Esophagus muscularis mucosa (tissue), 4 donors: ENCODE measurements around the gene TMEM179. TPM values are rescaled to one million over a fixed set of nuclear protein-coding genes. Genes with fewer than 3 reads are reported as not detected.
A peak's percentile ranks its signal among the peaks of the same experiment; 100 is the strongest.

Experiments
- DNase-seq: peaks from one replicate; pipeline ENCODE4 v3.0.0-alpha.2; 2017; ENCODE audit errors: extremely low spot score
- H3K27ac ChIP-seq, 4 donors: fragments of 200-600 bp; sonication (generic); replicated peaks in 1 of 4; 1 replicate in 3 of 4; 2 replicates in 1 of 4; pipeline ENCODE4 v1.5.1; 2016 to 2019; ENCODE audit warnings: mild to moderate bottlenecking in 1 of 4
- H3K27me3 ChIP-seq, 4 donors: fragments of 200-600 bp; sonication (generic); one replicate each; pipeline versions ENCODE4 v1.5.1 to v1.6.0; 2016 to 2019
- H3K36me3 ChIP-seq, 4 donors: fragments of 200-600 bp; sonication (generic); one replicate each; pipeline ENCODE4 v1.5.1; 2016 to 2019
- H3K4me1 ChIP-seq, 4 donors: fragments of 200-600 bp; sonication (generic); one replicate each; pipeline ENCODE4 v1.5.1; 2016 to 2019
- H3K4me3 ChIP-seq, 4 donors: fragments of 200-600 bp; sonication (generic); 1 replicate in 2 of 4; 2 replicates in 2 of 4; pipeline ENCODE4 v1.5.1; 2016 to 2019; ENCODE audit warnings: mild to moderate bottlenecking in 4 of 4, moderate library complexity in 1 of 4
- H3K9me3 ChIP-seq, 4 donors: fragments of 200-600 bp; sonication (generic); 1 replicate in 3 of 4; 2 replicates in 1 of 4; pipeline ENCODE4 v1.5.1; 2016 to 2019
- CTCF ChIP-seq, 3 experiments: fragments of 200-600 bp in 2 of 3; fragments of 450-650 bp in 1 of 3; sonication (generic) in 2 of 3; IDR thresholded peaks; one replicate each; pipeline ENCODE4 v1.5.1; 2017 to 2019; ENCODE audit warnings: antibody characterized with exemption in 3 of 3, mild to moderate bottlenecking in 2 of 3, moderate library complexity in 1 of 3
- EP300 ChIP-seq: sonication (generic); formaldehyde crosslinking; IDR thresholded peaks from one replicate; pipeline ENCODE4 v1.6.1; 2017; ENCODE audit warnings: antibody characterized with exemption
- POLR2A ChIP-seq: fragments of 450-650 bp; IDR thresholded peaks from one replicate; pipeline ENCODE4 v1.6.1; 2017; ENCODE audit warnings: antibody characterized with exemption, moderate library complexity, mild to moderate bottlenecking, low read depth
- POLR2AphosphoS5 ChIP-seq, 2 donors: sonication (generic); formaldehyde crosslinking; IDR thresholded peaks; one replicate each; pipeline ENCODE4 v1.6.1; 2017; ENCODE audit warnings: antibody characterized with exemption in 2 of 2
- WGBS: methylation state at CpG from one replicate; pipeline ENCODE4 v1.1.5; 2018; 5-methylcytosine and 5-hydroxymethylcytosine counted together
- intact Hi-C: fragments of 100-400 bp; cut with DNase I; formaldehyde crosslinking; loops from one replicate; pipeline ENCODE4 v1.15.1; 2023
- total RNA-seq, 4 donors: library from RNA; depleted of rRNA; stranded (reverse); fragments of >200 nt; gene quantifications; one replicate each; pipeline versions ENCODE4 v1.1.0 to v1.2.1, GENCODE V29; 2016

Gene TMEM179
- total RNA-seq, 4 donors from 2014 or later = 1.4 to 4.2 (median 1.9) TPM

GRCh38 chr14:104640681-104641080 lies 36.1 kb upstream of the TMEM179 start:
- H3K9me3 ChIP-seq = peaks cover 0 to 11% (median 8%) of the 10 kb centered on the region in 4 donors
- no peak for DNase-seq
- WGBS = 75% methylated on average over 10 of the region's 10 CpGs
- peaks cover 0 to 9% (median 3%) of the 10 kb centered on the region in 4 donors for H3K4me1 ChIP-seq
- H3K36me3 ChIP-seq = no peaks in the 10 kb centered on the region
- no peak overlapping the region for H3K27ac ChIP-seq
- TF ChIP-seq EP300 (no peak), POLR2A (no peak), POLR2AphosphoS5 (IDR thresholded peaks at IDR 0.05) (no peak)
- intact Hi-C loops = no loop called here
- H3K27me3 ChIP-seq = peaks cover 0 to 52% (median 6%) of the 10 kb centered on the region in 4 donors
- H3K4me3 ChIP-seq = no peak overlapping the region

DNA sequence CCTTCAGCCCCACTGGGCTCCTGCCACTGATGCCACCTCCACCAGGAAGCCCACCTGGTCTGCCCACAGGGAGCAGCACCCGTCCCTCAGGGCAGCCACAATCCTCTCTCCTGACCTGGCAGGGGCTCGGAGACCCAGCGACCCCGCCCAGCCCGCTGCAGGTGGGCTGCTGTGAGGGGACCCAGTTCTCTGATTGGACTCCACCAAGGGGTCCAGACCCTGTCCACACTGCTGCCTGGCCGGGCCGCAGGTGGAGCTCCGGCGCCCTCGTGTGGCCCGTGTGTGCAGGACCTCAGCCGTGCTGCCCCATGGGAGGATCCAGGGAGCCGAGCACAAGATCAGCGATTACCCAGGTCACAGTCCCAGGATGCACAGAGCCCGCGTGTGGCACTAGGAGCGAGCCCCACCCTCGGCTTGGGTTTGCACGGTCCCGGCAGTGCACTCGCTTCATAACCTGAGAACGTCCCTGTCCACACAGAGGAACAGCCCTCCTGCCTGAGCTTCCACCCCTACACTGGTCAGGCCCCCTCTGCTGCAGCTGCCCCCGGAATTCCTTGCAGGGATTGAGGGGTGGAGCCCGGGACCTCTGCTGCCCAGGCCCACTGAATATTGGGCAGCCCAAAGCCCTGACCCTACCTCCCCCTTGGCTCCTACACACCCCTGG lies 35.4 kb upstream of the TMEM179 start:
- WGBS = no CpG with 5 or more reads among the region's 24 CpGs
- Histone ChIP-seq H3K4me1 (peaks cover 0 to 9% (median 3%) of the 10 kb centered on the region in 4 donors), H3K9me3 (peaks cover 0 to 7% (median 2%) of the 10 kb centered on the region in 4 donors), H3K4me3 (no peak overlapping the region), H3K27me3 (peaks cover 0 to 59% (median 6%) of the 10 kb centered on the region in 4 donors), H3K27ac (no peak overlapping the region), H3K36me3 (no peaks in the 10 kb centered on the region)
- peak; percentile 70 to 84 (median 76) for TF ChIP-seq CTCF (IDR thresholded peaks at IDR 0.05)
- no peak for TF ChIP-seq POLR2AphosphoS5 (IDR thresholded peaks at IDR 0.05)
- no peak for TF ChIP-seq EP300
- no peak for TF ChIP-seq POLR2A
- intact Hi-C loops = loop anchor here (5.0 kb wide), 2 partner anchors 503 to 548 kb away; partner anchors contain the start of gene KIF26A
- DNase-seq = no peak

DNA sequence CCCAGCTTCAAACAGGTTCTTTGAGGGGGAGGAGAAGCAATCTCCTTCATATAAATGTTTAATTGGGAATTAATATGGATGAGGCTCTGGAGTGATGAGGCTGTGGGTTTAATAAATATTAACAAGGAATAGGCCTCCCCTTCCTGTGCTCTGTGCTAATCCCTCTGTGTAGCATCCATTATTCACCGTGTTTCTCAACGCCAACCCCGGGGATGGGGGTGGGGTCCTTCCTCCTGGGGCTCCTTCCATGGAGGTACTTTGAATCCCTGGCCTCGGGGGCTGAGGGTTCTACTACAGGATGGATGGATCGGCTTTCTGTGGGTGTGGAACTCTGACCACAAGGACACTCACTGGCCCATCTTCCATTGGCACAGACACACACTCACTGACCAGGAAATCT lies 34.9 kb upstream of the TMEM179 start:
- intact Hi-C loops = loop anchor here (5.0 kb wide), 2 partner anchors 502 to 547 kb away; partner anchors contain the start of gene KIF26A

DNA sequence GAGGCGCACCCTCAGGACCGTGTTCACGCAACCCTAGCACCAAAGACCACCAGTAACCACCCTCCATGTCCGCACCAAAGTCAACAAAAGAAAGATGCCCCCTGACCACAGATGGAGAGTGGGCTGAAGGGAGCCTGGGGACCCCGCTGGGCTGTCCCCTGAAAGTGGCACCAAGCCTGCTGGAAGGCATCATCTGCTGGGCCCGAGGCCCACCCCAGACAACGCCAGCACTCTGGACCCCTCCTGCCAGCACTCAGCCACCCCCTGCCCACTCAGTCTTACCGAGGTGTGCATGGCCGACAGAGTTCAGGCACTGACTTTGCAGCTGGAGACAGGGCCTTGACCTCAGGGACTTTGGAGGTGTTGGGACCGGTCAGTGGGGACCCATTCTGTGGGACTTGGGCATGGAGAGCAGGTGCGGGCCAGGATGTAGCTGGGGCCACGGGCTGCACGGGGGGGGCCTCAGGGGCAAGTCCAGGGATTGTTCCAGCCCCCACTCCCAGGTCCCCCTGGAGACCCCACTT lies 34.4 kb upstream of the TMEM179 start:
- intact Hi-C loops = loop anchor here (5.0 kb wide), 2 partner anchors 502 to 547 kb away; partner anchors contain the start of gene KIF26A
- DNase-seq = no peak
- no peaks in the 10 kb centered on the region for H3K9me3 ChIP-seq
- H3K4me3 ChIP-seq = no peak overlapping the region
- no peak for TF ChIP-seq POLR2A
- no peak for TF ChIP-seq CTCF (IDR thresholded peaks at IDR 0.05)
- TF ChIP-seq EP300 = no peak
- no peak for TF ChIP-seq POLR2AphosphoS5 (IDR thresholded peaks at IDR 0.05)
- no peak overlapping the region for H3K27ac ChIP-seq
- no peaks in the 10 kb centered on the region for H3K36me3 ChIP-seq
- WGBS = 81% methylated on average over 9 of the region's 13 CpGs
- peaks cover 0 to 69% (median 6%) of the 10 kb centered on the region in 4 donors for H3K27me3 ChIP-seq
- H3K4me1 ChIP-seq = peaks cover 0 to 9% (median 3%) of the 10 kb centered on the region in 4 donors

More for the DNA sequence above, 34.9 kb upstream of the TMEM179 start:
- WGBS = 68% methylated on average over 5 of the region's 5 CpGs
- Histone ChIP-seq H3K4me1 (peaks cover 0 to 9% (median 3%) of the 10 kb centered on the region in 4 donors), H3K36me3 (no peaks in the 10 kb centered on the region), H3K27me3 (peaks cover 0 to 64% (median 6%) of the 10 kb centered on the region in 4 donors), H3K9me3 (peaks cover 0 to 2% (median 0%) of the 10 kb centered on the region in 4 donors), H3K27ac (no peak overlapping the region), H3K4me3 (no peak overlapping the region)
- TF ChIP-seq POLR2A (no peak), CTCF (IDR thresholded peaks at IDR 0.05) (no peak), POLR2AphosphoS5 (IDR thresholded peaks at IDR 0.05) (no peak), EP300 (no peak)
- no peak for DNase-seq

GRCh38 chr14:104638190-104638589 lies 33.6 kb upstream of the TMEM179 start:
- H3K36me3 ChIP-seq = no peaks in the 10 kb centered on the region
- H3K27ac ChIP-seq = no peak overlapping the region
- H3K27me3 ChIP-seq = peaks cover 0 to 75% (median 6%) of the 10 kb centered on the region in 4 donors
- no peak for DNase-seq
- WGBS = 54% methylated on average over 12 of the region's 12 CpGs
- no peaks in the 10 kb centered on the region for H3K9me3 ChIP-seq
- H3K4me3 ChIP-seq = no peak overlapping the region
- intact Hi-C loops = loop anchor here (5.0 kb wide), 2 partner anchors 501 to 546 kb away; partner anchors contain the start of gene KIF26A
- TF ChIP-seq POLR2AphosphoS5 (IDR thresholded peaks at IDR 0.05) = no peak
- TF ChIP-seq EP300 = no peak
- no peak for TF ChIP-seq CTCF (IDR thresholded peaks at IDR 0.05)
- no peak for TF ChIP-seq POLR2A
- H3K4me1 ChIP-seq = peaks cover 0 to 9% (median 3%) of the 10 kb centered on the region in 4 donors
